ENCODE results near the gene FAM43B. TPM values are rescaled to one million over a fixed set of nuclear protein-coding genes. Genes with fewer than 3 reads are reported as not detected.

Gene FAM43B
- total RNA-seq, 4 donors from 2014 or later: 0.90 to 1.0 TPM; not detected in 2

GRCh38 chr1:20571427-20571826, 19.1 kb downstream of the FAM43B start:
- Histone ChIP-seq H3K27ac (no peak overlapping the region), H3K36me3 (no peaks in the 10 kb centered on the region), H3K9me3 (peaks cover 0 to 12% (median 0%) of the 10 kb centered on the region in 4 donors), H3K27me3 (peaks cover 0 to 33% of the 10 kb centered on the region in 2 donors), H3K4me1 (no peaks in the 10 kb centered on the region), H3K4me3 (no peak overlapping the region)
- no peak for TF ChIP-seq CTCF (IDR thresholded peaks at IDR 0.05)
- no peak for TF ChIP-seq POLR2A (IDR thresholded peaks at IDR 0.05)
- TF ChIP-seq EP300 (IDR thresholded peaks at IDR 0.05): no peak
- DNase-seq (ENCODE audit: low spot score in 2 of 2): no peak
- WGBS, 2 donors: 79 to 86% methylated on average over 5 of the region's 5 CpGs

- 42 to 77% methylated on average over 1 of the region's 1 CpG for WGBS, 2 donors
Measured at GRCh38 chr1:20573987-20574386, 21.6 kb downstream of the FAM43B start.

GRCh38 chr1:20574686-20575540, 22.5 kb downstream of the FAM43B start:
- peak; percentile 47 to 73 for DNase-seq (ENCODE audit: low spot score in 2 of 2)
- Histone ChIP-seq H3K36me3 (no peaks in the 10 kb centered on the region), H3K4me3 (no peak overlapping the region), H3K27ac (no peak overlapping the region), H3K4me1 (no peaks in the 10 kb centered on the region), H3K27me3 (peaks cover 0 to 26% of the 10 kb centered on the region in 2 donors), H3K9me3 (peaks cover 0 to 10% (median 0%) of the 10 kb centered on the region in 4 donors)
- 24 to 26% methylated on average over 18 of the region's 18 CpGs for WGBS, 2 donors
- TF ChIP-seq POLR2A (IDR thresholded peaks at IDR 0.05) (no peak), CTCF (IDR thresholded peaks at IDR 0.05) (peak; percentile 22 to 49 (median 38)), EP300 (IDR thresholded peaks at IDR 0.05) (peak in 1 of 2 donors; percentile 21)

More at GRCh38 chr1:20573987-20574386, 21.6 kb downstream of the FAM43B start:
- peaks cover 0 to 12% (median 0%) of the 10 kb centered on the region in 4 donors for H3K9me3 ChIP-seq
- no peaks in the 10 kb centered on the region for H3K36me3 ChIP-seq
- no peak for DNase-seq (ENCODE audit: low spot score in 2 of 2)
- H3K4me1 ChIP-seq: no peaks in the 10 kb centered on the region
- TF ChIP-seq EP300 (IDR thresholded peaks at IDR 0.05) (no peak), CTCF (IDR thresholded peaks at IDR 0.05) (no peak), POLR2A (IDR thresholded peaks at IDR 0.05) (no peak)
- H3K27me3 ChIP-seq: peaks cover 0 to 33% of the 10 kb centered on the region in 2 donors
- H3K4me3 ChIP-seq: no peak overlapping the region
- no peak overlapping the region for H3K27ac ChIP-seq

GRCh38 chr1:20575541-20576336, 23.4 kb downstream of the FAM43B start:
- no peak for DNase-seq (ENCODE audit: low spot score in 2 of 2)
- Histone ChIP-seq H3K27me3 (peaks cover 0 to 25% of the 10 kb centered on the region in 2 donors), H3K36me3 (no peaks in the 10 kb centered on the region), H3K27ac (no peak overlapping the region), H3K4me1 (no peaks in the 10 kb centered on the region), H3K9me3 (peaks cover 0 to 10% (median 0%) of the 10 kb centered on the region in 4 donors), H3K4me3 (no peak overlapping the region)
- 62 to 66% methylated on average over 10 of the region's 10 CpGs for WGBS, 2 donors
- TF ChIP-seq POLR2A (IDR thresholded peaks at IDR 0.05): no peak
- no peak for TF ChIP-seq CTCF (IDR thresholded peaks at IDR 0.05)
- TF ChIP-seq EP300 (IDR thresholded peaks at IDR 0.05): no peak

Measured in tibial nerve (tissue), 4 donors.